ENCODE measurements around the gene ARFGAP1.

The ARFGAP1 gene

DNA sequence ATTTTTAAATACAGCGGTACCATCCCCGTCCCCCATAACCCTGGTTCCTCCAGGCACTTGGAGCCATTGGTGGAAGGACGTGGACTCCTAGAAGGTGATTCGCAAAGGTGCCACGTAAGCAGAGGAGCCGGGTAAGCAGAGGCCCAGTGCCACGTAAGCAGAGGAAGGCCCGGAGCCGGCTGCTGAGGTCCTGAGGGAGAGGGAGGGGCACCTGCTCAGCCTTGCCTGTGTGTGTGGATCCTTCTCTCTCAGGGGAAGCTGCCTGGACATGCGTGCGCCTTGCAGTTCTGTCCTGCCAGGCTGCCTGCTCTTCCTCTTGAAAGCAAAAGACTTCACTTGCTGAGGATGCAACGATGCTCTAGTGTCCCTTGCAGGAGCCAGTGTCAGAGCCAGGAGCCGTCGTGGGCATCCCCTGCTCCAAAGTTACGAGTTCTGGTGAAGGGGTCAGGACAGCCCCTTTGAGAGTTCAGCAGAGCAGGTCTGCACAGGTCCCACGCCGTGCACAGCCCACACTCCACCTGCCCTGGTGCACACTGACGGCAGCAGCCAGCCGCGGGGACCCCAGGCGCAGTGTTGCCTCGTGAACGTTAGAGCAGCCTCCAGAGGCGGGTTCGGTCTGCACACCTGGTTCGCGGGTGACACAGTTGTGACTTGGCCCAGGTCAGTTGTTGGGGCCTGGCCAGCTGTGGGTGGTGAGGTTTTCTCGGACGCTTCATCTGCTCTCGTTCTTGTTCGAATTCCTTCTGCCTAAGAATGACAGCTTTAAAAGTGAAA lies 16.5 kb upstream of the ARFGAP1 start:
- TF ChIP-seq, protein P1, sequence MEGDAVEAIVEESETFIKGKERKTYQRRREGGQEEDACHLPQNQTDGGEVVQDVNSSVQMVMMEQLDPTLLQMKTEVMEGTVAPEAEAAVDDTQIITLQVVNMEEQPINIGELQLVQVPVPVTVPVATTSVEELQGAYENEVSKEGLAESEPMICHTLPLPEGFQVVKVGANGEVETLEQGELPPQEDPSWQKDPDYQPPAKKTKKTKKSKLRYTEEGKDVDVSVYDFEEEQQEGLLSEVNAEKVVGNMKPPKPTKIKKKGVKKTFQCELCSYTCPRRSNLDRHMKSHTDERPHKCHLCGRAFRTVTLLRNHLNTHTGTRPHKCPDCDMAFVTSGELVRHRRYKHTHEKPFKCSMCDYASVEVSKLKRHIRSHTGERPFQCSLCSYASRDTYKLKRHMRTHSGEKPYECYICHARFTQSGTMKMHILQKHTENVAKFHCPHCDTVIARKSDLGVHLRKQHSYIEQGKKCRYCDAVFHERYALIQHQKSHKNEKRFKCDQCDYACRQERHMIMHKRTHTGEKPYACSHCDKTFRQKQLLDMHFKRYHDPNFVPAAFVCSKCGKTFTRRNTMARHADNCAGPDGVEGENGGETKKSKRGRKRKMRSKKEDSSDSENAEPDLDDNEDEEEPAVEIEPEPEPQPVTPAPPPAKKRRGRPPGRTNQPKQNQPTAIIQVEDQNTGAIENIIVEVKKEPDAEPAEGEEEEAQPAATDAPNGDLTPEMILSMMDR (IDR thresholded peaks at IDR 0.05; ENCODE audit: low read depth, low read length), result no peak
- no peak overlapping the region for H3K4me3 ChIP-seq (ENCODE audit: low read depth, low read length)

DNA sequence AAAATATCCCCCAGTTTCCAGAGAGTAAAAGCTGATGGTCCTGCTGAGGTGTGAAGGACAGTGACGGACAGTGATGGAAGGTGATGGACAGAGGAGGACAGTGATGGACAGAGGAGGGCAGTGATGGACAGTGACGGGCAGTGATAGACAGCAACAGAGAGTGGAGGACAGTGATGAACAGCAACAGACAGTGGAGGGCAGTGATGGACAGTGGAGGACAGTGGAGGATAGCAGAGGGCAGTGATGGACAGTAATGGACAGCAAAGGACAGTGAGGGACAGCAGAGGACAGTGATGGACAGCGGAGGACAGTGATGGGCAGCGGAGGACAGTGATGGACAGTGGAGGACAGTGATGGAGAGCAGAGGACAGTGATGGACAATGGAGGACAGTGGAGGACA lies 15.7 kb upstream of the ARFGAP1 start:
- TF ChIP-seq, protein P1 (IDR thresholded peaks at IDR 0.05; ENCODE audit: low read depth, low read length), result no peak
- no peak overlapping the region for H3K4me3 ChIP-seq (ENCODE audit: low read depth, low read length)

DNA sequence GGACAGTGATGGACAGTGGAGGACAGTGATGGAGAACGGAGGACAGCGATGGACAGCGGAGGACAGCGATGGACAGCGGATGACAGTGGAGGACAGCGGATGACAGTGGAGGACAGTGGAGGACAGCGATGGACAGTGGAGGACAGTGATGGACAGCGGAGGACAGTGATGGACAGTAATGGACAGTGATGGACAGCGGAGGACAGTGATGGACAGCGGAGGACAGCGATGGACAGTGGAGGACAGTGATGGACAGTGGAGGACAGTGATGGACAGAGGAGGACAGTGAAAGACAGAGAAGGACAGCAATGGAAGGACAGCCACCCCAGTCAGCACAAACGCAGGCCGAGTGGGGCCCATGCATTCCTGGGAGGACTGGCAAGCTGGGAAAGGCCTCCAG lies 15.0 kb upstream of the ARFGAP1 start:
- TF ChIP-seq, protein P1 (IDR thresholded peaks at IDR 0.05; ENCODE audit: low read depth, low read length), result no peak
- H3K4me3 ChIP-seq (ENCODE audit: low read depth, low read length), result no peak overlapping the region

DNA sequence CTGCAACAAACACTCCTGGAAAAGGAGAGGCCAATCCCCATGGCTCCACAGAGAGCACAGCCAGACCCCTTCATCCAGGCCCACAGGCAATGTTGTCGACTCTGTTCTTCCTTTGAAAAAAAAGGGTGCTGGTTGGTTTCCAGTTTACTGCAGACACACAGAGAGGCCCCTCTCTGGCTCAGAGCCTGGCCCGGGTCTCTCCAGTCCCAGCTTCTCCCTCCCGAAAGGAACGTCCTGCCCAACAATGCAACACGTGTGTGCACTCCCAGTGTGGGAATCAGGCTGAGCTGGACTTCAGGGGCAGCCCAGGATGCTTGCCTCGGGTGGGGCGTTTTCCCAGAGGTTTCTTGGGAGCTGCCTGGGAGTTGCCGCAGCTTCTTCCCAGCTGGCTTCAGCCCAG lies 13.8 kb upstream of the ARFGAP1 start:
- H3K4me3 ChIP-seq (ENCODE audit: low read depth, low read length), result no peak overlapping the region
- TF ChIP-seq, protein P1 (IDR thresholded peaks at IDR 0.05; ENCODE audit: low read depth, low read length), result no peak

DNA sequence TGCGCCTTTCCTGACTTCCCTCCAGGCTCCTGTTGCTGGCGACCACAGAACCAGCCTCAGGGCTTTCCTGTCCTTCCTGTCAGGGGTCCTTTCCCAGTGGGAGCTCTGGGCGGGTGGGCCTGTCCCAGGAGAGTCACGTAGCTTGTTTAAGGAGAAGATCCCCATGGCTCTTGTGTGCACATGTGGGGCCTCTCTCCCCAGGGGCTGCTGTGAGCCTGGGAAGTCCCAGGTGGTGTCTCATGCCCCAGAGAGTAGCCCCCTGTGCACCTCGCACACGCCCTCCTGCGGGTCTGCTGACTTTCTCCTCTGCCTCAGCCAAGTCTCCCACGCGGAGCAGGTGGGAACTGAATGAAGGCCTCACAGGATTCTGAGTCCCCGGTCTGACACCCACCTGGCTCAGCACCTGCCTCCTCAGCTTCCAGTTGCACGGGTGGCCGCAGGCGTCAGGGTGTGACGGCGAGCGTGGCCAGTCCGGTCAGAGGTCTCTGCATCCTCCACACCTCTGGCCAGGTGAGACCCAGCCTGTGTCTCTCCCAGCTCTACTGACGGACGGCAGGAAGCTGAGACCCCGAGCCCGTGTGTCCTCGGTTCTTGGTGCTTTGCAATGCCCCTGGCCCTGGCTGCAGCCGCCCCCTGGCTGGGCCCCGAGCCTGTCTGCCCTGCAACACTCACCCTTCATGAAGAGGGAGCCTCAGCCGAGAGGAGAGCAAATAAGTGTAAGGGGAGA lies 12.7 kb upstream of the ARFGAP1 start:
- TF ChIP-seq, protein P1 (IDR thresholded peaks at IDR 0.05; ENCODE audit: low read depth, low read length), result no peak
- H3K4me3 ChIP-seq (ENCODE audit: low read depth, low read length), result no peak overlapping the region

DNA sequence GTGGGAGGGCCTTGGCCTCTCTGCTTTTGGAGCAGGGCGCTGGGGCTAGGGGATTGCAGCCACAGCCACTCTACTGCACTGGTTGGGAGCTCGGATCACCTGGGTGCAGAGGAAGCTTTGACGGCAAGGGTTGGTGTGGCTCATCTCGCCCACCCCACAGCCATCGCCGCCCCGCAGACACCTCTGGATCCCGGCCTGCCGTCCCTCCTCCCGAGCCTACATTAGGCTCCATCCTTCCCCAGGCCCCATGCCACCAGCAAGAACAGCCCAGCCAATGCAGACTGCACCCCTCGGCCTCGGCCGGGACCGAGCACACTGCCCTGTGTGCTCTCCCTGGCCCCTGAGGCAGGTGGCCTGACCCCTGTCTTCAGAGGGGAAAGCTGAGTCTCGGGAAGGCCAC lies 12.1 kb upstream of the ARFGAP1 start:
- no peak overlapping the region for H3K4me3 ChIP-seq (ENCODE audit: low read depth, low read length)
- TF ChIP-seq, protein P1 (IDR thresholded peaks at IDR 0.05; ENCODE audit: low read depth, low read length), result no peak
